Fibroblast of upper back skin (primary cell): Measurements from ENCODE around the gene CYP3A4.
"Not testable (repeated sequence)": the region's sequence is repeated elsewhere in the genome, so short reads cannot be mapped to it uniquely, and the experiment has no call there.

Source experiments
- DNase-seq: peaks from one replicate; pipeline ENCODE4 v3.0.0-alpha.2; 2013

Gene CYP3A4

DNA sequence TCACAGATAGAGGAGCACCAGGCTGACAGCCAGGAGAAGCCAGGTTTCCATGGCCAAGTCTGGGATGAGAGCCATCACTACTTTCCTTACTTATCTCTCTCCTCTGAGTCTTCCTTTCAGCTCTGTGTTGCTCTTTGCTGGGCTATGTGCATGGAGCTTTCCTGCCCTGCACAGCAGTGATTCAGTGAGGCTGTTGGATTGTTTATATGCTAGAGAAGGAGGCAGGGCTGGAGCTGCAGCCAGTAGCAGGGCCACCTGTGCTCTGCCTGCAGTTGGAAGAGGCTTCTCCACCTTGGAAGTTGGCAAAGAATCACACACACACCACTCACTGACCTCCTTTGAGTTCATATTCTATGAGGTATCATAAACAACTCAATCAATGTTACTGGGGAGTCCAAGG, at the start of gene CYP3A4:
CYP3A4 (minus strand) TSS at position 178 of the 400 bp plus-strand sequence; CDS start at position 75, 103 bp downstream.
- DNase-seq, result no peak

DNA sequence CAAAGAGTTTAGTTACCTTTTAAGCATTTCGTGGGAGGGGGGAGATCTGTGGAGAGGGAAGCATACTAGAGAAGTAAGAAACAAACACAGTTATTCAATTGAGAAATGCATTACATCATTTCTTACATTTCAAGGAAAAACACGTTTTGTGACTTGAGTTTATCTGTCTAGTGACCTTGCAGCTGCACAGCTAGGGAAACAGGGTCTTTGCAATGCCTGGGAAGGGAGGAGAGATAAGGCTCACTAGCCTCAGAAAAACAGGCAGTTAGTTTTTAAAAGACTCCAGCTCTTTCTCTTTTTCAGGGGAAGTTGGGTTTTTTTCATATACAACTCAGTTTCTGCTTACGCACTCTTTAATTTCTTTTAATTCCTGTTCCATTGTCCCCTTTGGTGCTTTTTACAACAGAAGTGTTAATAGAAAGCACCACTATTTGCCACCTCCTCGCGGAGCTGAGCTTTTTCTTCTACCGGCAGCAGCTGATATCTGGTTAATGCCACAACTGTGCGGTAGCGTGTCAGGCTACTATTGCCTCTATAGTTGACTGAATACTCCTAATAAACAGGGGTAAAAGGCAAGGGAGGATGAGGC, 49.4 kb upstream of the CYP3A4 start:
- DNase-seq, result no peak

DNA sequence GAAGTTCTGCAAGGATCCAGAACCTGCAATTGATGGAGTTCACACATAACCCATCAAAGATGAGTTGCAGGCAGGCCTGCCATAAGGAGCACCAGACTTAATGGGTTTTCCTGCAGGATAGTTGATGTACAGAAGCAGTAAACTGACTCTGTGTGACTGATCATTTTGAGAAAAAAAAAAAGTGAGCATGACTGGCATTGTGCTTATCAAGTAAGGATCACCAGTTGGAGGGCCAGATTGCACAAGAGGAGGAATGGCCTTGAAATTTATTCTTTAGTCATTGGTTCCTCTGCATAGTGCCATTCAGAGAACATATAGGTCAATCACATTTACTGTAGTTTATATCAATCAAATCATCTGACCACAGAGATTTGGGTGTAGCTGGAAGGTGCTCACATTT, 47.6 kb upstream of the CYP3A4 start:
- no peak for DNase-seq

DNA sequence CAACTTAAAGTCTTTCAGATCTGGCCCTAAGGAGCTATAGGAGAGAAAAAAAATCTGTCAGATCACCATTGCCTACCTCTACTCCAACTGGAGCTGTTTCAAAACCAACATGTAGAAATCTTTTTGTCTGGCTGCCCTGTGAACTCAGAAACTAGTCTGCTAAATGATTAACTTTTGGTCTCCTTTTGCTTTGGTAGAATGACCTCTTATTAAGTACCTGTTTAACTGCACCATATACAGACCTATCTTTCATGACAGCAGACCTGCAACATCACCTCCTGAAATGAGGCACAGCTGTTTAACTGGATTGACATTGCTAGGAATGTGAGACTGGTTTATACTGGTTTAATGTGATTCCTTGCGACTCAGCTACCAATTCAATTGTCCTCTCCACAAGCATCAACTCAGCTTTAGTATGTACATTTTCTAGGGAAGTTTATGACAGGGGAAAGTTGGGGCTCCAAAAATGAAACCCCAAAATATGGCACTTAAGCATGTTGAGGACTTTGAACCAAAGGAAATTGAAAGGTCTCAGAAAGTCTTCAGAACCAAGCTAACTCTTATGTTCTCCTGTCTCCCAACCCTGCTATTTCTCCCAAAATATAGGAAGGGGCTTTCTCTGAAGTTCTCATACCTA, 45.7 kb upstream of the CYP3A4 start:
- DNase-seq, result no peak

DNA sequence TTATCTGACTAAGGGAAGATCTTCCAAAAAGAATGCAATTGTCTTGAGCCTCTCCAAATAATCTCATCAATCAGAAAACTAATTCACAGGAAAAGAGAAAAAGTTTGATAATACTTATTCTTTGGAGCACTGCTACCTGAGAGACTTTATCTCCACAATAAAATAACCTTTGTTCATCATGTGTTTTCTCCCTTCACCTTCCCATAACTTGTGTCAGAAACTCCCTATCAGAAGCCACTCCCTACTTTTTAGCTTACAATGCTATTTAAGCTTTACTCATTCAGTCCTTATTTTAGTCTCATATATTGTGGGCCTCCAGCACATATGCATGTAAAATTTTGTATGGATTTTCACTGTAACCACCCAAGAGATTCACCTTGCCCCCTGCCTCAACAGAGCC, 44.8 kb upstream of the CYP3A4 start:
- no peak for DNase-seq

DNA sequence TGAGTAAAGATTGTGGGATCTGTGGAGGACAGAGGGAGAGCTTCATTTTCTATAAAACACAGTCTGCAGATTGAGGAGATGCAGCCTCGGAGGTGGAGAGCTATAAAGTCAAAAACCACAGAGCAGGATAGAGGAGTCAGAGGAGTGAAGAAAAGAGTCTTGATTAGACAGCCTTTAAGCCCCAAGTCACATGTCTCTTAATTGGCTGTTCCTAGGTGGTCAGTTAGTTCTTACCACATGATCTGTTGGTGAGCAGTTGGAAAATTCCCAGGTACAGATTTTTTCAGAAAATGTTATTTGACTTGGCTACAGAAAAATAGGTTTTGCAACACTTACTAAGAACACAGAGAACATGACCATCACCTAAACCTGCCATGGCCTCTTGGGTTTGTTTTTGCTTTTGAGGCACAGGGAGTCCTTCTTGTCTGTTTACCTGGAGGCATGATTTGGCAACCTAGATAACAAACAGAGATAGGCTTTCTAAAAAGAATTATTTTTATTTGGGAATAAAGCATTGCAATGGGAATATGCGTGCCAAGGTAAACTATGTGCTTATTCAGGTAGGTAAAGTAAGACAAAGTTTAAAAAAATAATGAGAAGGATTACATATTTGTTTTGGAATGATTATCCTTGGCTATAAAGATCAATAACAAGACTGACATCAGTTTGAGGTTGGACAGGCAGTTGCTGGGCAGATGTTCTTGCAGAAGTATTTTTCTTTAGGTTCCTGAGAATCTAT, 43.2 kb upstream of the CYP3A4 start:
- no peak for DNase-seq

DNA sequence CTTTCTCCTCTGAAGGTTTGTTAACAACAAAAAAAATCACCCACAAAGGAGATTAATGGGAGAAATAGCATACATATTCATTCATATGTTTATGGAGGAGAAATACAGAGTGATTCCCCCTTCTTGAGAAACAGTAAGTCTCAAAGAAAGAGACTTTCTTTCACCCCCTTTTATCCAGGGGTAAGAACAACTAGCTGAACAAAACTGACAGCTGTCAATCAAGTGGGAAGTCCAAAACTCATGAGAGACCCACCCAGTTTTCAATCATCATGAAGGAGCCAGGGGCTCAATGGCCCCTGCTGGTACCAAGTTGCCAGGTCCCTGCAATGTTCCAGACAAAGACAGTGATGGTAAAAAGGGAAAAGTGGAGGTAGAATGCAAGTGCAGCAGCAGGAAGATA, 41.9 kb upstream of the CYP3A4 start:
- no peak for DNase-seq

DNA sequence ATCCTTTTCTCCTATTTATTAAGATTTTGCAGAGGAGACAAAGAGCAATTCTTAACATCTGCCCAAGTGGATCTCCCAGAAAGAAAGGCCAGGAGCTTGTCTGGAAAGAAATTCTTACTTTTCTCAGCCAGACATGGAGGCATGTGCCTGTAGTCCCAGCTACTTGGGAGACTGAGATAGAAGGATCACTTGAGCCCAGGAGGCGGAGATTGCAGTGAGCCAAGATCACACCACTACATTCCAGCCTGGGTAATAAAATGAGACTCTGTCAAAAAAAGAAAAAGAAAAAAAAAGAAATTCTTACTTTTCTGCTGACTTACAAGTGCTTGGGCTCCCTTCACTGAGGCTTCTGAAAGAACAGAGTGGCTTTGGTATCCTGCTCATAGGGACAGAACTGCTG, 41.5 kb upstream of the CYP3A4 start:
- DNase-seq, result no peak

DNA sequence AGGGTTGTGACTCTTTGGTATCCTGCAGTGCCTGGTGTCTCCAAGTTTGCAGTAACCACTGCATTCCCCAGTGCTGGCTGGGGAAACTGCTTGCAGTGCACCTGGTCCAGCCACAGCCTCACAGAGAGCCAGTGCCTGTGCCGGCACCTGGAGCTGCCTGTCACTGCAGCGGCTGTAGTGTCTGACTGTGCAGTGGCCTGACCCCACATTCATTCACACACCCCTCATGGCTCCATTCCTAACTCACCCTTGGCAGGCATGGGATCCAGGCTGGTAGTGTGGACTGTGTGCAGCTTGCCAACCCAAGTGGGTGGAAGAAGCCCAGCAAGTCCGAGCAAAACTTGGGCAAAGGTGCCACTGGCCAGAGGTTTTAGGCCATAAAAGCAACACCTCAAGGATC, 40.1 kb upstream of the CYP3A4 start:
- no peak for DNase-seq

DNA sequence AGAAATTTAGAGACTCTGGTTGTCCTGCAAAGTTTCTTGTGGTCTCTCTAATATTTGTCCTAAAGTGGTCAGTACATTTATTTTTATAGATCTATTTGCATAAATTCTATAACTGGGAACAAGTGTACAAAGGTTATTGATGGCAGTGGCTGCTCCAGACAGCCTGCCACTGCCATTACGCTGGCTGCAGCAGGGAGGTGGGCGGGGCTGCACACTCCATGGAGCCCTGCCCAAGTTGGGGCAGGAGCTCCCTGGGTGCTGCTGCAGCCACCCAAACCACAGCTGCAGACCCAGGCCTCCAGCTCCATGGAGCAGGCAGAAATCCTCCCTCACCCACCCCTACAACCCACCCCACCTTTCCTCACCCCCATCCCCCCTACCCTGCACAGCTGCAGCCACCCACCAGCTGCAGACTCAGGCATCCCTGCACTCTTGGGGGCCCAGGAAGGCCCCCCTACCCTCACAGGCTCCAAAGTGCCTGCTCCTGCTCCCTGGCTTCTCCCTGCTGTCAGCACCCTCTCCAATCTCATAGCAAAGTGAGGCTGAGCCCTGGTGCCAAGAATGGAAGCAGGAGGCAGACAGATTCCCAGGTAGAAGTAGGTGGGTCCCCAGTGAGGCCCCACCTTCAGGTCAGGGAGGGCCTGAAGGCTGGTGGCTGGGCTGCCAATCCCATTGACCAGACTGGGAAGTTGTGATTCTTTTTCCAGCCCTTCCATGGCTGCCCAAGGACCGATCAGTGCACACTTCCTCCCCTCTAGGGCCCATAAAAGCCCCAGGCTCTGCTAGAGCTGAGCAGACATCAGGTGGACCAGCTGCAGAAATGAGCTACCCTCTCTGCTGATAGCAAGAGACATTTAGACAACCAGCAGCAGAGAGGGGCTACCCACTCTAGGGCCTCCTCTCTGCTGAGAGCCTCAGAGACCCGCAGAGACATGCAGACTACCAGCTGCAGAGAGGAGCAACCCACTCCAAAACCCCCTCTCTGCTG, 39.0 kb upstream of the CYP3A4 start:
- no peak for DNase-seq

DNA sequence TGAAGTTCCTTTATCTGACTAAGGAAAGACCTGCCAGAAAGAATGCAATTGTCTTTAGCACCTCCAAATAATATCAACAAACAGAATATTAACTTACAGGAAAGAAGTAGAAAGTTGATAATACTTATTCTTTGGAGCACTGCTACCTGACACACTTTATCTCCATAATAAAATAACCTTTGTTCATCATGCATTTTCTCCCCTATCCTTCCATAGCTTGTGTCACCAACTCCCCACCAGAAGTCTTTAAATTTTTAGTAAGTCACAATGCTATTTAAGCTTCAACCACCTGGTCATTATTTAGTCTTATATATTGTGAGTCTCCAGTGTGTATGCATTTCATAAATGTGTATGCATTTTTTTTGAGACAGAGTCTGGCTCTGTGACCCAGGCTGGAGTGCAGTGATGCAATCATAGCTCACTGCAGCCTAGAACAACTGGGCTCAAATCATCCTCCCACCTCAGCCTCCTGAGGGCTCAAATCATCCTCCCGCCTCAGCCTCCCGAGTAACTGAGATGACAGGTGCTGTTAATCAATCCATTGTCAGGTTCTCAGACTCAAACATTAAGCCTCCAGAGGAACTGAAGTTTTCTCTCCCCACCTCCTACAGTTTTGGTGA, 36.5 kb upstream of the CYP3A4 start:
- no peak for DNase-seq

DNA sequence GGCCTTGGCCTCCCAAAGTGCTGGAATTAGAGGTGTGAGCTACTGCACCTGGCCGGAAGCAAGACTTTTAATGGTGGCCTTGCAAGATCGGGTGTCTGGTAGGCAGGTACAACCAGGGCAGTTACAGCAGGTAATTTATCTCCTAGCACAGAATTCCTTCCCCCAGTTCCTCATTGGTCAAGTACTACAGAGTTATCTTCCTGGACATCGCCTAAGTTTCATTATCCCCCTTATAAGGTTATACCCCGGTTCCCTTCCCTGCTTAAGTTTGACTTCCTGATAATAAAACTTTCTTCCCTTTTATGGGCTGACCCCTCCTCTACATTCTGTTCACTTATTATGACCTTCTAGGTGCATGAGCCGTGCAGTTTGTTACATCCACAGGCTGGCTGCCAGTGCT, 24.8 kb upstream of the CYP3A4 start:
- no peak for DNase-seq

DNA sequence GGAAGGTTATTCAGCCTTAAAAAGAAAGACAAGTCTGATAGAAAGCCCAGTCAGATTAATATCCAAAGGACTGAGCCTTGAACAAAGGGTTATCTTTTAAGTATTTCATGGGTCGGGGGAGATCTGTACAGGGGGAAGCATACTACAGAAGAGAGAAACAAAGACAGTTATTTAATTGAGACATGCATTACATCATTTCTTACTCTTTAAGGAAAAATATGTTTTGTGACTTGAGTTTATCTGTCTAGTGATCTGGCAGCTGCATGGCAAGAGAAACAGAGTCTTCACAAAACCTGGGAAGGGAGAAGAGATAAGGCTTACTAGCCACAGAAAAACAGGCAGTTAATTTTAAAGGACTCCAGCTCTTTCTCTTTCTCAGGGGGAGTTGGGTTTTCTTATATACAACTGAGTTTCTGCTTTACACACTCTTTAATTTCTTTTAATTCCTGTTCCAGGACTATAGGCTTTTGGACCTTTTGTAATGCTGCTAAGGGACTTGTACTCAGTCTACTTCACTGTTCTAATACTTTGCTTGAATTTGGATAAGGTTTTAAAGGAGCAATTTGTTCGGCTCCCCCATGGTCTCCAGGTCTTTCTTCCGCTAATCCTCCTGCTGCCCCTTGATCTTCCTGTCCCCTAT, 23.0 kb upstream of the CYP3A4 start:
- DNase-seq, result no peak

DNA sequence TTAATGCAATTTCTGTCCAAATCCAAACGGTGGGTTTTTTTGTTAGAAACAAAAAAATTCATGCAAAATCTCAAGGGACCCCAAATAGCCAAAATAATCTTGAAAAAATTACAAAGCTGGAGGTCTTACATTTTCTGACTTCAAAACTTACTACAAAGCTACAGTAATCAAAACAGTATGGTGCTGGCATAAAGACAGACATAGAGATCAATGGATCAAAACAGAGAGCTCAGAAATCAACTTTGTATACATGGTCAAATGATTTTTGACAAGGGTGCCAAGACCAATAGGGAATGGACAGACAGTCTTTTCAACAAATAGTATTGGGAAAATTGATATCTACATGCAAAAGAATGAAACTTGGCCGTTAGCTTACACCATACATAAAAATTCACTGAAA, 21.7 kb upstream of the CYP3A4 start:
- no peak for DNase-seq

DNA sequence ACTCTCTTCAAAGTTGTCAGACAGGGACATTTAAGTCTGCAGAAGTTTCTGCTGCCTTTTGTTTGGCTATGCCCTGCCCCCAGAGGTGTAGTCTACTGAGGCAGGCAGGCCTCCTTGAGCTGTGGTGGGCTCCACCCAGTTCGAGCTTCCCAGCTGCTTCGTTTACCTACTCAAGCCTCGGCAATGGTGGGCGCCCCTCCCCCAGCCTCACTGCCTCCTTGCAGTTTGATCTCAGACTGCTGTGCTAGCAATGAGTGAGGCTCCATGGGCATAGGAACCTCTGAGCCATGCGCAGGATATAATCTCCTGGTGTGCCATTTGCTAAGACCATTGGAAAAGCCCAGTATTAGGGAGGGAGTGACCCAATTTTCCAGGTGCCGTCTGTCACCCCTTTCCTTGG, 19.1 kb upstream of the CYP3A4 start:
- DNase-seq, result not testable (repeated sequence)

DNA sequence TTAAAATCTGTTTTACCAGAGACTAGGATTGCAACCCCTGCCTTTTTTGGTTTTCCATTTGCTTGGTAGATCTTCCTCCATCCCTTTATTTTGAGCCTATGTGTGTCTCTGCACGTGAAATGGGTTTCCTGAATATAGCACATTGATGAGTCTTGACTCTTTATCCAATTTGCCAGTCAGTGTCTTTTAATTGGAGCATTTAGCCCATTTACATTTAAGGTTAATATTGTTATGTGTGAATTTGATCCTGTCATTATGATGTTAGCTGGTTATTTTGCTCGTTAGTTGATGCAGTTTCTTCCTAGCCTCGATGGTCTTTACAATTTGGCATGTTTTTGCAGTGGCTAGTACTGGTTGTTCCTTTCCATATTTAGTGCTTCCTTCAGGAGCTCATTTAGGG, 17.4 kb upstream of the CYP3A4 start:
- not testable (repeated sequence) for DNase-seq

DNA sequence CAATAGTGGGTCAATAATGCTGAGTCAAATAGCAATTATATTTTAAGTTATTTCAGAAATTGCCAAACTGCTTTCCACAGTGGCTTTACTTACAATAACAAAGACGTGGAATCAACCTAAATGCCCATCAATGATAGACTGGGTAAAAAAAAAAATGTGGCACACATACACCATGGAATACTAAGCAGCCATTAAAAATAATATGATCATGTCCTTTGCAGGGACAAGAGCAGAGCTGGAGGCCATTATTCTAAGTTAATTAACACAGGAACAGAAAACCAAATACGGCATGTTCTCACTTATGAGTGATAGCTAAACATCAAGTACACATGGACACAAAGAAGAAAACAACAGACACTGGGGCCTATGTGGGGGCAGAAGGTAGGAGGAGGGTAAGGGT, 15.0 kb upstream of the CYP3A4 start:
- DNase-seq, result no peak

DNA sequence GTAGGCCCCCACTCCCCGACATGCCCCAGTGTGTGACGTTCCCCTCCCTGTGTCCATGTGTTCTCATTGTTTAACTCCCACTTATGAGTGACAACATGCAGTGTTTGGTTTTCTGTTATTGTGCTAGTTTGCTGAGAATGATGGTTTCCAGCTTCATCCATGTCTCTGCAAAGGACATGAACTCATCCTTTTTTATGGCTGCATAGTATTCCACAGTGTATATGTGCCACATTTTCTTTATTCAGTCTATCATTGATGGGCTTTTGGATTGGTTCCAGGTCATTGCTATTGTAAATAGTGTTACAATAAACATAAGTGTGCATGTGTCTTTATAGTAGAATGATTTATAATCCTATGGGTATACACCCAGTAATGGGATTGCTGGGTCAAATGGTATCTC, 11.9 kb upstream of the CYP3A4 start:
- DNase-seq, result not testable (repeated sequence)

DNA sequence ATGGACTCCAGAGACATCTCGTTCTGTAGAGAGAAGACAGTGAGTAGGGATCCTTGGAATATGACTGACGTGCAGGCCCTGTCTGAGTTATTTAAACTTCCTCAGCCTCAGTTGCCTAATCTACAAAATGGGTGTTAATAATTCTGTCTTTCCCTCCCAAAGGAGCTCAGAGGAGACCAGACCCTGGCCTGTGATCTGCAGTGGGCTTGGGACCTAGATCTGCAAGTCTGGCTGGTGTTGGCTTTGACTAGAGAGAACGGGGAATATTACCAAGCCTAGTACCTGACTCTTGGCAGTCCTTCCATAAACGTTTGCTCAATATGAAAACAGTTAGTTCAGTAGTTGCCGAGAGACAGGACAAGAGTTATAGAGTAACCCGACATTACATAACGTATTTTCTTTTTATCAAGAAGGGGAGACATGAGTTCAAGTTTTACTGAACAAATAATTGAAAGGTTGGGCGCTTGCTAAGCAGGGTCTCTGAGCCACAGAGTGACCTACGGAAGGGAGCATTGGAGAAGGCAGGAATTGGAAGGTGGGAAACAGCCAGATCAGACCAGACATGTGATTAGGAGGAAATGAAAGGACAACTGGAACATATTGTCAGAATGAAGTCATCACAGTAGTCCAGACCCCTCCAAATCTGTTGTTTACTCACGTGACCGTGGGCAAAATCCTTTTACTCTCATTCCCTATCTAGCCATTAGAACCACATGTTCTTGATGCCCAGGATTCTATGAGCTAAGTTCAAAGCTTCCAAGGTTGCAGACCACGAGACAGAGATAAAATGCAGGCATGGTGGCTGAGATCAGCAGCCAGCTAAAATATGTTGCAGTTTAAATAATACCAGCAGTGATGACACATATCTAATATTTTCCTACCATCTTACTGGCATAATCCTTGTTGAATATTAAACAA, 10.9 kb upstream of the CYP3A4 start:
- DNase-seq, result peak; percentile 12

DNA sequence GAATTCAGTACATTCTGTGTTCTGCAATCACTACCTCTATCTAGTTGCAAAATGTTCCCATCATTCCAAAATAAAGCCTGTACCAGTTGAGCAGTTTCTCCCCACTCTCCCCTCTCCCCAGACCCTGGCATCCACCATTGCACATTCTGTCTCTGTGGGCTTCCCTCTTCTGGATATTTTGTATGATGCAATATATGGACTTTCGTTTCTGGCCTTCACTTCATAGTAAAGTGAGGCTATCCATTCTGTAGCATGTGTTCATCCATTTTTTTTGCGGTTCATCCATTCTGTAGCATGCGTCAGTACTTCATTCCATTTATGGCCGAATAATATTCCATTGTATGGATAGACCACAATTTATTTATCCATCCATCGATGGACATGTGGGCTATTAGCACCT, 9.5 kb upstream of the CYP3A4 start:
- no peak for DNase-seq

DNA sequence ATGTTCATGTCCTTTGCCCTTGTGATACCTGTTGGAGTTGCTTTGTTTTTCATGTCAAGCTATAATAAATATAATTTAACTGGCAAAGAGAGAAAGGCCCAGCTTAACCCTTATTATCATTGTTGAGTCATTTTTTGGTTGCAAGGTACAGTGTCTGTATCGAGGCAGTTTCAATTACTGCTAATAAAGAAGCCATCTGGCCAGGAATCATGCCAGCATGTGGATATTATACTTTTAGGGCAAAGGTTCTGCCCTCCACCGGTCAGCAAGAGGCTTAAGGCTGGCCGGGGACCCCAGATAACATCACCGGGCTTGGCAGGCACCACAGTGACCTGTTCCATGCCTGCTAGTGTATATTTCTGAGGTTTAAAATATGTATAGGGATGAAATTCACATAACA, 9.0 kb upstream of the CYP3A4 start:
- DNase-seq, result no peak
